HG03354 (cell line): ENCODE data around the gene RFX8.
"Not testable (repeated sequence)": the region's sequence is repeated elsewhere in the genome, so short reads cannot be mapped to it uniquely, and the experiment has no call there.

Experiments used
- ATAC-seq: cut with Tn5 transposase; IDR thresholded peaks from one replicate; pipeline ENCODE4 v1.9.1; 2021; ENCODE audit warnings: mild to moderate bottlenecking; ENCODE audit not compliant: unreplicated experiment, poor library complexity, severe bottlenecking

The RFX8 gene

DNA sequence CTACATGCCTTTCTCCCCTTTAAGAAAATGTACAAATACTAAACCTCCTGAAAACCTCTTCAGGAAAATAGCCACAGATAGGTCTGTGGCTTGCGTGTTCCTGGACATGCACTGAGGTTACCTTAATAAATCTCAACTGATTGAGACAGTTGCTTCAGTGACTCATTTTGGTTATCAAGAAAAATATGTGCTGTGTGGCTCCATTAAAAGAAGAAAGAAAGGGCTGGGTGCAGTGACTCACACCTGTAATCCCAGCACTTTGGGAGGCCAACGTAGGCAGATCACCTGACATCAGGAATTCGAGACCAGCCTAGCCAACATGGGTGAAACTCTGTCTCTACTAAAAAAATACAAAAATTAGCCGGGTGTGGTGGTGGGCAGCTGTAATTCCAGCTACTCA lies 114.7 kb downstream of the RFX8 start:
- no peak for ATAC-seq

DNA sequence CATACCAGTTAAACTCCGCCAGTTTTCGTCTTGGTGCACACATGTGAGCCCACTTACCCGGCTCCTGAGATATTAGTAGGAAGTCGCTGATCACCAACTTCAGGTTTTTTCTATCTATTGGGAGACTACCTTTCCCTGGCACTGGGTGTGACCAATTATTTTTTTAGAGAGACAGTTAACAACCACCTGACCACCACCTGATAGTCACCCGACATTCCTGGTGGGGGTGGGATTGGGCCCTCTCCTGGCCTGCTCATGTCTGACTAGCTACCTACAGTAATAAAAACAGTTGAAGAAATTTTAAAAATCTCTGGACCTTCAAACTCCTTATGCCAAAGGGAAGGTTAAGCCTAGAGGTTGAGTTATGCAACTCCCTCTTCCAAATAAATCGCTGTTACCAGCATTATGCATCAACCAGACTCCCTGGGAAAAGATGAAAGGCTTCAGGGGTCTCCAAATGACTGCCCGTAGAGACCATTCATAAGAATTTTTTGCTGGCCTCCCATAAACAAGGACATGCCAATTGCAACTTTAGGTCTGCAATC lies 115.4 kb downstream of the RFX8 start:
- no peak for ATAC-seq

DNA sequence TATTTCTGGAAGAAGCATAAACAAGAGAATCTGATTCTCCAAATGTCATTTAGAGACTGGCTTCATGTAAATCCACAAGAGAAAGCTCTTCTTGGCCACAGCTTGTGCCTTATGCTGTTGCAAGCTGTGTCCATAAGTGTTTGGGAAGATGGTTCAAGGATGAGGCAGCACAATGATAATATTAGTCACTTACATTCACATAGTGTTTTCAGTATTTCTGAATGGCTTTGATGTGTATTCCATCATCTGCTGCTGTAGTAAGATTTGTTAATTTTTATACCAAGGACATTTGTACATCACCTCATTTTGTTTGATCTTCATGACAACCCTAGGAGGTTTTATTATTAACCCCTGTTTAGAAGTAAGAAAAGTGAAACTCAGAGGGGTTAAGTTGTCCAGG lies 117.5 kb downstream of the RFX8 start:
- ATAC-seq = no peak

DNA sequence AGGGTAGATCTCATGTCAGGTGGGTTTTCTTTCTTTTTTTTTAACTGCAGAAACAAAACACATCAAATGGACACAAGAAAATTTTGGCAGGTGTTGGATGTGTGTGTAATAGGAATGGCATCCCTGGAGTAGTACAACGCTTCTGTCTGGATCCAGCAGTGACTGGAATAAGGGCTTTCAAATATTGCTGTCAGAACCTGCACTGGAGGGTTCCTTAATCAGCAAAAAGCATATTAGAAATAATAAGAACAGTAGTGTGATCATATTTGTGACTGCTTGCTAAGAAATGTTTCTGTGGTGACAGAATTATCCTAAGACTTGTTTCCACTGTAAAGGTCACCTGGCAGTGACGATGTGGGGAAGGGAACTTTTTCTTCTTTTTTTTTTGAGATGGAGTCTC lies 118.4 kb downstream of the RFX8 start:
- ATAC-seq = no peak

- no peak for ATAC-seq
These were observed 118.9 kb downstream of the RFX8 start for GRCh38 chr2:101356055-101356454.

DNA sequence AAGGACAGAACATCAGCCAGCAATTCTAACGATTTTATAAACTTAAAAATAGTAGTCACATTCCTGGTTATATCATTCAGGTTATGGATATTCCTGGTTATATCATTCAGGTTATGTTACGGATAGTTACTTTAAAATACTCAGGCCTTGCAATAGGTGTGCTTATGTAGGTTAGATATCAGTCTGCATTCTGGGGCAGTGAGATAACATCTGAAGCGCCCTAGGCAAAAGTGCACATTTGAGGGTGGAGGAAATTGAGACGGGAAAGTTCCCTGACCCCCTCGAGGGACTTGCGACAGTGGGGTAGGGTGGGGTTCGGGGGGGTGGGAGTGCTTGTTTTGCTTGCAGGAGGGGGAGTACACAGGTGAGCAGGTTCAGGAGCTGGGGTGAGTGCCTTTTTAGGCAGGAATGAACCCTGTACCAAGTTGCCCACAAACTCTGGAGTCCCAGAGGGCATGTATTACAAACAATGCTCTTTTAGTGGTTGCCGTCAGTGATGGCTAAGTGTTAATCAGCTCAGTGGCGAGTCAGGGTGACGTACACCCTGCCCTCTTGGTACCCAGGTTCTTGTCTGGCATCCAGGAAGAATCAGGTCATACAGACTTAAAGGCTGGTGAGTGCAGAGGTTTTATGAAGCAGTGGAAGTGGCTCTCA lies 119.4 kb downstream of the RFX8 start:
- ATAC-seq = no peak

DNA sequence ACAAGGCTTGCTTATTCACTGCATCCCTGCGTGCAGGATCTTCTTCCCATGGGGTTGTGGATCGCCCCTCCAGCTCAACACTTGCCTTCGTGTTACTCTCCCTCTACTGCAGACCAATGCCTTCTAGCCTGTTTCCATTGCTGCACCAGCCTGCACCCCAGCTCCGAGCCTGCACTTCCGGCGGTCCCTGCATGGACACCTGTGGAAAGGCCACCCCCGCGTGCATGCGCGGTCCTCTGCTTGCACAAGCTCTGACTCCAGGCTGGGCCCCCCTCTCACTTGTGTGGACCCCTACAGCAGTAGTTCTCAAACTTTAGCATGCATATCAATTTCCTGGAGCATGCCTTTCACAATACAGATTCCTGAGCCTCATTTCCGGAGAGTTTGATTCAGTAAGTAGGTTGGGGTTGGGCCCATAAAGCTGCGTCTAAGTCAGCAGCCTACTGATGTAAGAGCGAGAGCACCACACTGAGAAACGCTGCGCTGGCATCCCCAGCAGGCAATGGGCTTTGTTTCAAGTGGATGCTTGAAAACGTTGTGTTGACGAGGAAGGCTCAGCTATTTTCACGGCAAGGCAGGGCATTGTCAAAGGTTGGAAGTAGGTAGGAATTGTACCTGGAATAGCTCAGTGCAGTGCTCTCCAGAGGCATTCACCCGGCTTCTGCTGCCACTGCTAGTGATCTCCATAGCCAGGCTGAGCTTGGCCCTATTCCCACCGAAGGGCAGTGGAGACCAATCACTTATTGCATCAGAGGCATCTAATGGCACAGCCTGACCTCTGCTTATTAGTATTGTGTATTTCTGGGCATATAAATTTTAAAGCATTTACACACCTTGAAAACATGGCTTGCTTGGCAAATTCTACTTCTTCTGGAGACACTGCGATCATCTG lies 120.2 kb downstream of the RFX8 start:
- no peak for ATAC-seq

- ATAC-seq = not testable (repeated sequence)
These were observed 122.3 kb downstream of the RFX8 start for GRCh38 chr2:101352631-101353030.

GRCh38 chr2:101351207-101351606 lies 123.7 kb downstream of the RFX8 start:
- ATAC-seq = no peak

- ATAC-seq = no peak
These were observed 124.8 kb downstream of the RFX8 start for GRCh38 chr2:101349893-101350662.

GRCh38 chr2:101348883-101349282 lies 126.0 kb downstream of the RFX8 start:
- no peak for ATAC-seq
